H9 (cell line): ENCODE measurements around the gene ROR1. TPM values are rescaled to one million over a fixed set of nuclear protein-coding genes. Genes with fewer than 3 reads are reported as not detected.

ENCODE experiments used
- DNase-seq: peaks from one replicate; pipeline ENCODE4 v3.0.0-alpha.2; 2017
- H2AFZ ChIP-seq: one replicate; pipeline ENCODE4 v1.6.1; 2013; ENCODE audit warnings: mild to moderate bottlenecking, low read length, control low read depth, moderate library complexity
- H2AK5ac ChIP-seq: 2 replicates; pipeline ENCODE4 v1.6.1; 2013; ENCODE audit warnings: low read length, control low read depth, mixed read lengths; ENCODE audit not compliant: insufficient read length
- H2BK120ac ChIP-seq: one replicate; pipeline ENCODE4 v1.6.1; 2013; ENCODE audit warnings: low read depth, mild to moderate bottlenecking, low read length, control low read depth, inconsistent platforms; ENCODE audit not compliant: poor library complexity, severe bottlenecking
- H2BK12ac ChIP-seq: 2 replicates; pipeline ENCODE4 v1.6.1; 2013; ENCODE audit warnings: low read length, control low read depth, mixed read lengths, low read depth; ENCODE audit not compliant: insufficient read length
- H2BK15ac ChIP-seq: 2 replicates; pipeline ENCODE4 v1.6.1; 2013; ENCODE audit warnings: low read depth, low read length, control low read depth
- H2BK20ac ChIP-seq: one replicate; pipeline ENCODE4 v1.6.1; 2013; ENCODE audit warnings: low read depth, mild to moderate bottlenecking, low read length, control low read depth, inconsistent platforms; ENCODE audit not compliant: poor library complexity, severe bottlenecking
- H2BK5ac ChIP-seq: 2 replicates; pipeline ENCODE4 v1.6.1; 2013; ENCODE audit warnings: low read length, control low read depth, mixed read lengths; ENCODE audit not compliant: insufficient read length
- H3K14ac ChIP-seq: 2 replicates; pipeline ENCODE4 v1.6.1; 2013; ENCODE audit warnings: low read length, control low read depth; ENCODE audit not compliant: insufficient read depth
- H3K18ac ChIP-seq: 2 replicates; pipeline ENCODE4 v1.6.1; 2013; ENCODE audit warnings: low read depth, mild to moderate bottlenecking, mixed read lengths, low read length, control low read depth; ENCODE audit not compliant: insufficient read length
- H3K23ac ChIP-seq: 2 replicates; pipeline ENCODE4 v1.6.1; 2013; ENCODE audit warnings: low read length, control low read depth, mixed read lengths, low read depth; ENCODE audit not compliant: insufficient read length
- H3K23me2 ChIP-seq: 2 replicates; pipeline ENCODE4 v1.6.1; 2013; ENCODE audit warnings: low read depth, mild to moderate bottlenecking, mixed read lengths, low read length, control low read depth; ENCODE audit not compliant: insufficient read length, poor library complexity, severe bottlenecking
- H3K27ac ChIP-seq: 2 replicates; pipeline ENCODE4 v1.5.1; 2013; ENCODE audit warnings: low read length, control low read depth, mixed read lengths, low read depth; ENCODE audit not compliant: insufficient read length
- H3K27me3 ChIP-seq: 2 replicates; pipeline ENCODE4 v1.6.1; 2013; ENCODE audit warnings: low read length, control low read depth, inconsistent platforms; ENCODE audit not compliant: insufficient read depth
- H3K4ac ChIP-seq: 2 replicates; pipeline ENCODE4 v1.6.1; 2013; ENCODE audit warnings: low read depth, mild to moderate bottlenecking, control low read depth, inconsistent platforms, low read length, moderate library complexity
- H3K4me1 ChIP-seq: 2 replicates; pipeline ENCODE4 v1.6.1; 2013; ENCODE audit warnings: low read length, control low read depth, inconsistent platforms; ENCODE audit not compliant: insufficient read depth
- H3K4me2 ChIP-seq: 2 replicates; pipeline ENCODE4 v1.6.1; 2013; ENCODE audit warnings: low read length, control low read depth, mixed read lengths; ENCODE audit not compliant: insufficient read length, insufficient read depth
- H3K56ac ChIP-seq: 2 replicates; pipeline ENCODE4 v1.6.1; 2013; ENCODE audit warnings: low read depth, mild to moderate bottlenecking, mixed read lengths, low read length, control low read depth; ENCODE audit not compliant: insufficient read length
- H3K79me1 ChIP-seq: 2 replicates; pipeline ENCODE4 v1.6.1; 2013; ENCODE audit warnings: low read depth, mild to moderate bottlenecking, moderate library complexity, low read length, control low read depth, inconsistent platforms; ENCODE audit not compliant: insufficient read depth, poor library complexity, severe bottlenecking
- H3K79me2 ChIP-seq: 2 replicates; pipeline ENCODE4 v1.6.1; 2013; ENCODE audit warnings: low read length, control low read depth, inconsistent platforms; ENCODE audit not compliant: insufficient read depth
- H3K9ac ChIP-seq: 2 replicates; pipeline ENCODE4 v1.6.1; 2013; ENCODE audit warnings: low read length, control low read depth, mixed read lengths; ENCODE audit not compliant: insufficient read length; ENCODE audit errors: extremely low read depth
- H3K9me3 ChIP-seq: one replicate; pipeline ENCODE4 v1.6.1; 2013; ENCODE audit warnings: low read depth, low read length, inconsistent platforms; ENCODE audit not compliant: control insufficient read depth
- H3T11ph ChIP-seq: one replicate; pipeline ENCODE4 v1.6.1; 2013; ENCODE audit warnings: mild to moderate bottlenecking, low read length, control low read depth, inconsistent platforms
- H4K20me1 ChIP-seq: one replicate; pipeline ENCODE4 v1.6.1; 2013; ENCODE audit not compliant: control insufficient read depth, insufficient read length, insufficient read depth
- H4K5ac ChIP-seq: 2 replicates; pipeline ENCODE4 v1.6.1; 2013; ENCODE audit warnings: low read depth, mild to moderate bottlenecking, mixed read lengths, low read length, control low read depth; ENCODE audit not compliant: insufficient read length
- H4K8ac ChIP-seq: replicated peaks from 2 replicates; pipeline ENCODE4 v1.6.1; 2013; ENCODE audit warnings: low read length, control low read depth, mixed read lengths, low read depth; ENCODE audit not compliant: insufficient read length
- H4K91ac ChIP-seq: 2 replicates; pipeline ENCODE4 v1.6.1; 2013; ENCODE audit warnings: low read depth, mild to moderate bottlenecking, moderate library complexity, mixed read lengths, low read length, control low read depth; ENCODE audit not compliant: insufficient read length
- H3K27ac Mint-ChIP-seq, 3 experiments: 2 replicates in 2 of 3; 3 replicates in 1 of 3; pipeline ENCODE4 v1.8.0; 2020 to 2021; ENCODE audit warnings: mixed read lengths in 3 of 3, mild to moderate bottlenecking in 1 of 3, moderate library complexity in 1 of 3
- H3K27me3 Mint-ChIP-seq: 2 replicates; pipeline ENCODE4 v1.8.0; 2021; ENCODE audit warnings: low read depth, mild to moderate bottlenecking, moderate library complexity, mixed read lengths
- H3K36me3 Mint-ChIP-seq, 3 experiments: 2 replicates in 2 of 3; 3 replicates in 1 of 3; pipeline ENCODE4 v1.8.0; 2020 to 2021; ENCODE audit warnings: low read depth in 3 of 3, mixed read lengths in 3 of 3; ENCODE audit not compliant: insufficient read depth in 1 of 3
- H3K4me1 Mint-ChIP-seq, 2 experiments: 2 replicates each; pipeline ENCODE4 v1.8.0; 2020; ENCODE audit warnings: mixed read lengths in 2 of 2
- H3K4me3 Mint-ChIP-seq, 2 experiments: 2 replicates in 1 of 2; 3 replicates in 1 of 2; pipeline ENCODE4 v1.8.0; 2020 to 2021; ENCODE audit warnings: mild to moderate bottlenecking in 2 of 2, mixed read lengths in 2 of 2, moderate library complexity in 1 of 2
- H3K9me3 Mint-ChIP-seq, 2 experiments: 2 replicates in 1 of 2; 3 replicates in 1 of 2; pipeline ENCODE4 v1.8.0; 2020; ENCODE audit warnings: mild to moderate bottlenecking in 2 of 2, mixed read lengths in 2 of 2, moderate library complexity in 1 of 2
- CTCF ChIP-seq: fragments of 200-600 bp; sonication (generic); conservative IDR thresholded peaks from 3 replicates; pipeline ENCODE4 v1.8.0; 2021; ENCODE audit warnings: antibody characterized with exemption, mild to moderate bottlenecking
- WGBS: extraction: QIAGEN DNeasy Blood & Tissue Kit; methylation state at CpG from one replicate; pipeline ENCODE4 v1.1.7; 2013; ENCODE audit warnings: missing lambda C conversion rate, low lambda C conversion rate, mixed read lengths; ENCODE audit not compliant: insufficient read length; ENCODE audit errors: extremely low coverage; 5-methylcytosine and 5-hydroxymethylcytosine counted together
- total RNA-seq: library from RNA; stranded (reverse); gene quantifications from 2 replicates; pipeline ENCODE4 v1.2.1, GENCODE V29; 2021

The ROR1 gene
- total RNA-seq, 1 experiment from 2014 or later = 75.9 TPM

GRCh38 chr1:63831409-63831808 lies 57.6 kb downstream of the ROR1 start:
- no peaks in the 10 kb centered on the region for H3K27me3 ChIP-seq
- H3K9ac ChIP-seq = no peak overlapping the region
- H2BK5ac ChIP-seq = no peak overlapping the region
- H4K91ac ChIP-seq = no peak overlapping the region
- H3K14ac ChIP-seq = 0 out of 2 replicates have a peak overlapping the region, but pooled peaks have one; percentile 53
- WGBS = no CpG with 5 or more reads among the region's 1 CpG
- no peak for DNase-seq
- H4K8ac ChIP-seq = no peak overlapping the region
- no peak overlapping the region for H3K23ac ChIP-seq
- H2BK15ac ChIP-seq = no peak overlapping the region
- no peak overlapping the region for H2BK120ac ChIP-seq
- H2BK12ac ChIP-seq = no peak overlapping the region
- H3K4me2 ChIP-seq = no peak overlapping the region
- H3K18ac ChIP-seq = no peak overlapping the region
- Mint-ChIP-seq H3K36me3 (peaks cover 0 to 11% (median 10%) of the 10 kb centered on the region in 3 experiments; a peak in 5 of 7 replicates), H3K4me3 (0 out of 5 replicates have a peak overlapping the region, but pooled peaks of 1 of the 2 experiments have one; percentile 8), H3K27me3 (no peaks in the 10 kb centered on the region), H3K4me1 (peaks cover 89 to 92% of the 10 kb centered on the region in 2 experiments), H3K9me3 (peaks cover 0 to under 1% of the 10 kb centered on the region in 2 experiments; a peak in 2 of 5 replicates), H3K27ac (peak overlapping the region in 2 of 3 experiments; percentile 74 to 89; a peak in 4 of 7 replicates)
- no peak overlapping the region for H3K56ac ChIP-seq
- H3K23me2 ChIP-seq = no peaks in the 10 kb centered on the region
- no peak overlapping the region for H2BK20ac ChIP-seq
- no peak overlapping the region for H2AK5ac ChIP-seq
- H4K5ac ChIP-seq = no peak overlapping the region
- peaks cover 33% of the 10 kb centered on the region; the same call in 1 of the 2 replicates for H3K79me2 ChIP-seq
- peaks cover 18% of the 10 kb centered on the region for H3K4me1 ChIP-seq
- no peaks in the 10 kb centered on the region for H3K9me3 ChIP-seq
- H2AFZ ChIP-seq = no peak overlapping the region
- no peaks in the 10 kb centered on the region for H4K20me1 ChIP-seq
- peaks cover 10% of the 10 kb centered on the region for H3K79me1 ChIP-seq
- H3K4ac ChIP-seq = no peak overlapping the region
- no peak overlapping the region for H3T11ph ChIP-seq
- TF ChIP-seq CTCF = no peak
- H3K27ac ChIP-seq = no peak overlapping the region
